Measurements from ENCODE around the gene CEP170. TPM values are rescaled to one million over a fixed set of nuclear protein-coding genes. Genes with fewer than 3 reads are reported as not detected.

CEP170 gene
- polyA plus RNA-seq (ENCODE audit: insufficient read length in 4 of 4): 10 to 100 TPM; 55.0 to 91.1 (median 67.6) TPM

DNA sequence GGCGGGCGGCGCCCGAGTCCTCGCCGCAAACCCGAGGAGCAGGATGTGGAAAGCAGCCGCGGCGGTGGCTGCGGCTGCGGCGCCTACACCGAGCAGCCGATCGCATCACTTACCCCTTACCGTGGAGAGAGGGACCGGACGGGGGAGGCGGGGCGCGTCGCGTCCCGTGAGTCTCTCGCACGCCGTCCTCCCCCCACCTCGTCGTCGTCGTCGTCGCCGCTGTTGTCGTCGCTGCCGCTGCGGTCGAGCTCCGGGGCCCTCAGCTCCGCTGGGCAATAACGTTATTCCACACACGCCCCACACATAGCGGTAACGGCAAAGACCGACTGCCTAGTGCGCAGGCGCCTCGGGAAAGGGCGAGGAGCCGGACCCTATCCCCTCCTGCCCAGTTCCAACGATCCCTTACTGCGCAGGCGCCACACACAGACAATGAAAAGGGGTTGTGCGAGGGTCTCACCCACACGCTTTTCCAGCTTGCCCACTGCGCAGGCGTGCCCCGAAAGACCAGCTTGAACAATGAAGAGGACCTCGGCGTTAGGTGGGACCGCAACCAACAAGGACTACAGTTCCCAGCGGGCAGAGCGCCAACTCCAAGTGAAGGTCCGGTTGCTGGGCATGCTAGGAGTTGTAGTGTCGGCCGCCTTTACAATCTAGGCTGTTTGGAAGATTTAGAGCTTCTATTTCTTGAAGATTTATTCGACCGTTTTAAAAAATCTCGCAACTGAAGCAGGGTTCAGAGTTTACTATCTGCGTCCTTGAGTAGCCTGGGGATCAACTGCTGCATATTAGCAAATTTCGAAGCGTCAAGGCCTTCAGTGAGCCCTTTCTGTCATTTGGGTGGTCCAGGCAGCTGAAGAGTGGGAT, at the start of gene CEP170:
TSS of gene CEP170 (minus strand) at position 355 of the 864 bp plus-strand sequence. CDS start 30,001 bp downstream, outside the sequence.
- DNase-seq (ENCODE audit: low read depth in 4 of 4, low spot score in 3 of 4): peak; percentile 97 to 99 (median 98)

- DNase-seq (ENCODE audit: low read depth in 4 of 4, low spot score in 3 of 4): no peak
Observed at GRCh38 chr1:243301059-243301458, 46.0 kb upstream of the CEP170 start.

DNA sequence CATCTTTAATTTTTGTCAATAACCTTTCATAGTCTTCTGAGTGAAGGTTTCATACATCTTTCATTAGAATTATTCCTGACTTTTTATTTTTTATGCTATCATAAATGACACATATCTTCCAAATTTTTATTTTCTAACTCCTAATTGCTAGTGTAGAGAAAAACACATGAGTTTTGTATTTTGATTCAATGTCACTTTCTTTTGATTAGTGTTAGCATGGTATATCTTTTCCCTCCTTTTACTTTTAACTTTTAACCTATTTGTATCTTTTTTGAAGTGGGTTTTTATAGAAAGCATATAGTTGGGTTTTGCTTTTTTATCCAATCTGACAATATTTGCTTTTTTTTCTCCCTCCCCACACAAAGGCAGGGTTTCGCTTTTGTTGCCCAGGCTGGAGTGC, 44.0 kb upstream of the CEP170 start:
- DNase-seq (ENCODE audit: low read depth in 4 of 4, low spot score in 3 of 4): no peak

DNA sequence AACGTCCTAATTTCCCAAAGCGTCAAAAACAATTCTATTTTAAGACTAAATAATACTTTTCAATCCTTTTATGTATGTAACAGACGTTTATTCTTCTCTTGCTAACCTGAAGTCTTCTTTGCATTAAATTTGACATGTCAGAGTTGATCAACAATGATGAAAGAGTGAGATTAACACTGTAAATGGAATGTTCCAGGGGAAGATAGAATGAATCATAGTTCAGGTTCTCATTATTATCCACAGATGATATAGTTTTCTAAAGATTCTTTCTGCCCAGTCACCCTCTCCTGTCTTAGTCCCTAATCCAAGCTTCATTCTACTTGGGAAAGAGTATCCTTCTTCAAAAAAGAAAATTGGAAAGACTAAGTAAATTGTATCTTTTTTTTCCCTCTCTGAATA, 39.6 kb upstream of the CEP170 start:
- DNase-seq (ENCODE audit: low read depth in 4 of 4, low spot score in 3 of 4): no peak

DNA sequence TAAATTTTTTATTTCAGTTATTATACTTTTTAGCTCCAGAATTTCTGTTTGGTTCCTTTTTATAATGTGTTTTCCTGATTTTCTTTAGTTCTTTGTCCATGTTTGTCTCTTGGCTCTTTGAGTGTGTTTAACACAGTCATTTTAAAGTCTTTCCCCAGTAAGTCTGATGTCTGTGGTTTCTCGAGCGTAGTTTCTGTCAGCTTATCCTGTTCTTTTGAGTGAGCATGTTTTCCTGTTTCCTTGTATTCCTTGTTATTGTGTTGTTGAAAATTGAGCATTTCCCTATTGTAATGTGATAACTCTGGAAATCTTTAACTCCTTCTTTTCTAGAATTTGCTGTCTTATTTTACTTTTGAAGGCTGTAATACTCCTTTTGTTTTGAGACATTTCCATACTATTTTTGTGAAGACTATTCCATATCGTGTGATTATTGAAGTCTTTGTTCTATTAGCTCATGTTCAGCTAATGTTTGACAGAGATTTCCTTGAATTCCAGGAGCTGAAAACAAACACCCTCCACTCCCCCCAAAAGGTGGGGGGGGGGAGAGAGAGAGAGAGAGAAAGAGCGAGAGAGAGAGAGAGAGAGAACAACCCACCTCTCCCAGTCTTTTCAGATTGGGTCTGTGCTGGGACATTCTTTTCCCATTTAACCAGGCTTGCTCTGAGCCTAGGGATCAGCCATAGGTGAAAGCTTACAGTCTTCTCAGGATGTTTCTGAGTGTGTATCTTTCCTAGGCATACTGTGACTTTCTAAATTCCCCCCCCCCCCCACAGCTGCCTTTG, 39.1 kb upstream of the CEP170 start:
- no peak for DNase-seq (ENCODE audit: low read depth in 4 of 4, low spot score in 3 of 4)

DNA sequence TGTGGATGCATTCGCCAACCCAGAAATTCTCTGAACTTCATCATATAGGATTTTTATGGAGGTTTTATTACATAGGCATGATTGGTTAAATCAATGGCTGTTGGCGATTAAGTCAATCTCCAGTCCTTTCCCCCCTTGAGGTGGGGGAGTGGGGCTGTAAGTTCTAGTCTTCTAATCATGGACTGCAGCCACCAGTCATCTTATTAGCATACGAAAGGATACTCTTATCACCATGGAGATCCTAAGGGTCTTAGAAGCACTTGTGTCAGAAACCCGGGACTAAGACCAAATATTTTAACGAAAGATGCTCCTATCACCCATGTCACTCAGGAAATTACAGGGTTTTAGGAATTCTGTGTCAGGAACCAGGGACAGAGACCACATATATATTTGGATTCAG, 37.0 kb upstream of the CEP170 start:
- DNase-seq (ENCODE audit: low read depth in 4 of 4, low spot score in 3 of 4): no peak

DNA sequence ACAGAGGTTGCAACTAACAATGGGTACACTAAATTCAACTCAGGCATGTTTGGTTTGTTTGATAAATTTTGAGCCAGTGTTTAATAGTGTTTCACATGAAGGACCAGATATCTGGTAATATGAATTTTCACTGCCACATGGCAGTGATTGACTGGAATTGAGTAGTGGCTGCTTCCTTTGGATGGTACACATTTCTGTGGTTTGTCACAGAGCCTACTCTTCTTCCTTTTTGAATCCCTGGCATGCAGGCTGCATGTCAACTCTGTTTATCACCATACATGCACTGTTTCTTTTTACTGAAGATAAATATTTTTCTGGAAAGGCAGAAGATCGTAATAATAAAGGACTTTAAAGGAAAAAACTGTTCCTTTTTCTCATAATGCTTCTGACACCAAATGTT, 36.2 kb upstream of the CEP170 start:
- no peak for DNase-seq (ENCODE audit: low read depth in 4 of 4, low spot score in 3 of 4)

DNA sequence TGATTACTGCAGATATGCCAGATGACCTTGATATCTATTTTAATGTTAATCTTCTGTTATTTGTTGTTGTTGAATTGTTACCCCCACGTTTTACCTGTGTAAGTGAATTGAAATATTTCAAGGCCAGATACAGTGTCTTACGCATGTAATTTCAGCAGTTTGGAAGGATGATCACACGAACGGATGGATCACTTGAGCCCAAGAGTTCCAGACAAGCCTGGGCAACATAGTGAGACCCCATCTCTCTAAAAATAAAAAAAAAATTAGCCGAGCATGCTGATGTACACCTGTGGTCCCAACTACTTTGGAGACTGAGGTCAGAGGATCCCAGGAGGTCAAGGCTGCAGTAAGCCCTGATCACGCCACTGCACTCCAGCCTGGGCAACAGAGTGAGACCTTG, 33.0 kb upstream of the CEP170 start:
- DNase-seq (ENCODE audit: low read depth in 4 of 4, low spot score in 3 of 4): no peak

DNA sequence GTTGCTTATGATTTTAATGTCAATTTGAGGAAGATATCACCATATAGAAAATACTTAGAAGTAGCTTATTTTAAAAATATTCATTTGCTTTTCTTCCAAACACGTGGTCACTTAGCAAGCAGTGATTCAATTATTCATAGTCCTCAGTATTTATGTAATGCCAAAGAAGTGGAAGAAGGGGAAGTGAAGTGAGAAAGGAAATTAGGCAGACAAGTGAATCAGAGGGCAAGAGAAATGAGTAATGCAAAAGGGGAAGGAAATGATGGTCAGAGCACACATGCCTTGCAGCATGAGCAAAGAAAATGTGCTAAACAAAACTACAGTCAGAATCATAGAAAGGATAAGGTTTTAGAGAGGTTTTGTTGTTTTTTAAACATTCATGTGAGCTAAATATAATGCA, 32.6 kb upstream of the CEP170 start:
- DNase-seq (ENCODE audit: low read depth in 4 of 4, low spot score in 3 of 4): no peak

- DNase-seq (ENCODE audit: low read depth in 4 of 4, low spot score in 3 of 4): no peak
Observed at GRCh38 chr1:243287123-243287460, 32.0 kb upstream of the CEP170 start.

GRCh38 chr1:243286409-243287122, 31.5 kb upstream of the CEP170 start:
- no peak for DNase-seq (ENCODE audit: low read depth in 4 of 4, low spot score in 3 of 4)

DNA sequence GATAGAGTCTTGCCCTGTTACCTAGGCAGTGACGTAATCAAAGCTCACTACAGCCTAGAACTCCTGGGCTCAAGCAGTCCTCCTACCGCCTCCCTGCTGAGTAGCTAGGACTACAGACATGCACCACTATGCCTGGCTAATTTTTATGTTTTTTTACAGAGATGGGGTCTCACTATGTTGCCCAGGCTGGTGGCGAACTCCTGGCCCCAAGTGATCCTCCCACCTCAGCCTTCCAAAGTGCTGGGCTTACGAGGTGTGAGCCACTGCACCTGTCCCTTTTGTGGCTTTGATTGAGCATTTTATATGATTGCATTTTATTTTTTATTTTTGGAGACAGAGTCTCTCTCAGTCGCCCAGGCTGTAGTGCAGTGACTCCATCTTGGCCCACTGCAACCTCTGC, 26.6 kb upstream of the CEP170 start:
- DNase-seq (ENCODE audit: low read depth in 4 of 4, low spot score in 3 of 4): no peak

- DNase-seq (ENCODE audit: low read depth in 4 of 4, low spot score in 3 of 4): no peak
Observed at GRCh38 chr1:243280571-243281129, 25.6 kb upstream of the CEP170 start.

GRCh38 chr1:243275316-243275715, 20.2 kb upstream of the CEP170 start:
- DNase-seq (ENCODE audit: low read depth in 4 of 4, low spot score in 3 of 4): no peak

- no peak for DNase-seq (ENCODE audit: low read depth in 4 of 4, low spot score in 3 of 4)
Observed at GRCh38 chr1:243273945-243274344, 18.9 kb upstream of the CEP170 start.

- no peak for DNase-seq (ENCODE audit: low read depth in 4 of 4, low spot score in 3 of 4)
Observed at GRCh38 chr1:243273506-243273905, 18.4 kb upstream of the CEP170 start.

DNA sequence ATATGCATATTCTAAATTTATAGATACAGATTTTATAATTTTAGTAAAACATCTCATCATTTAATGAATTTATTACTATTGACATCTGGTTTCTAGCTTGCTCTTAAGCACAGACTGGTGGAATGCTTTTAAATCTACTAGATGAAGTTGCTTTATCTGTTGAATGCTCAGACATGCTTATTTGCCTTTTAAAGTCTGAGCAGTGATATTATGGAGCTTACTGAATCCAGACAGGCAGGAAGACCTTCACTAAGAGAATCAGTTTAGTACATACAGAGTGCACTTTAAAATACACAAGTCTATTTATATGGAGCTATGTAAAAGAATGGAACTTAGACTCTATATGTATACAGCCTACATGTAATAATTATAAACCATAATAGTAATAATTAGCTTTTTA, 17.3 kb upstream of the CEP170 start:
- no peak for DNase-seq (ENCODE audit: low read depth in 4 of 4, low spot score in 3 of 4)

GRCh38 chr1:243271996-243272395, 16.9 kb upstream of the CEP170 start:
- no peak for DNase-seq (ENCODE audit: low read depth in 4 of 4, low spot score in 3 of 4)

GRCh38 chr1:243270097-243270864, 15.2 kb upstream of the CEP170 start:
- no peak for DNase-seq (ENCODE audit: low read depth in 4 of 4, low spot score in 3 of 4)

DNA sequence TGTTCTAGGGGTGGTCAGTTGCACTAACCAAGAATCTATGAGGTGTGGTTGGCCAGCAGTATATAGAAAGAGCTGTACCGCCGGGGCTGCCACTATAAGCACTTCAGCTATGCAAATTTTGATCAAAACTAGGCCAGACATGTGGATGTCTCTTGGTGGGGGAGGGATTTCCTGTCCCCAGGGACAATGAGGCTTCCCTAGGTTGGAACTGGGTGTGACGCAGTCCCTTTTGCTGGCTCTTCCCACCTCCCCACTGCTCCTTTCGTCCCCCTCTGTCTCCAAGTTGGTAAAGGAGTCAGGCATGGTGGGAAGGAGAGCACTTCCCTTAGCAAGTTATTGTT, 14.3 kb upstream of the CEP170 start:
- no peak for DNase-seq (ENCODE audit: low read depth in 4 of 4, low spot score in 3 of 4)
